HG03439 (cell line): ENCODE results near the gene PANK3.

Experiments
- ATAC-seq: cut with Tn5 transposase; IDR thresholded peaks from one replicate; pipeline ENCODE4 v1.9.1; 2021; ENCODE audit warnings: mild to moderate bottlenecking, moderate library complexity; ENCODE audit not compliant: unreplicated experiment

PANK3 gene

DNA sequence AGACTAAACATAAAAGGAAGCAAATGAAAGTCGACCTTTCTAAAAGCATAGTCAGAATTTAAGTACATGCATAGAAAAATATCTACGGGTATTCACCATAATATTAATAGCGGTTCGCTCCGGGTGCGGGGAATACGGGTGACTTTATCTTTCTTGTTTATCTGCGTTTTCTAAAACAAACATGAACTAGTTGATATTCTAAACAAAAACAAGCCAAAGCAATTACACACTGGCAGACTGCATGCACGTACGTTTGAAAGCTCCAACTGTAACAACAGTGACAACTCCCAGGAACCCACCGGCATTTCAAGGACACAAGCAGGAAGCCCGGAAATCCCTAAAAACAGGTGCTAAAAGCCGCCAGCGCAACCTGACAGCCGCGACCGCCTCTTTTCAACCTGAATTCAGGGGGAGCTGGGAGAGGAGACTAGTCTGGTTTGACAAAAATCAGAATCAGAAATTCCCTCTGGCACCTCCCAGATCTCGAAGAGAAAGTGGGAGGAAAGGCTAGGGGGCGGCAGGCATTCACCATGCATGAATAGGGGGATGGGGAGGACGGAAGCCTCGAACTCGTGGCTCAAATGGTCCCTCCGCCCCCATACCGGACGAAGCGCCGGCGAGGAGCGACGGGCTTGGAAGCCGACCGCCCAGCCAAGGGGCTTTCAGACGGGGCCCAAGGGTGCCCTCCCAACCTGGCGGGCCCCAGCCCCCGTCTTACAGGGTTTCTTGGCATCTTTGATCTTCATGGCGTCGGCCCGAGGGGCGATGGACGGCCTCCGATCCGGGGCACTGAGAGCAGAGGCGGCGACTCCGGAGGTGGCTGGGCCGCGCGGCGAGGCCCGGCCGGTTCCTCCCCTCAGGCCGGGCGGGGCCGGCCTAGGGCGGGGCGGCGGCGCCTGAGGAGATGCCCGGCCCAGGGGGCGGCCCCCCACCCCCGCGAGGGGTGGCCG lies at the start of gene PANK3:
TSS of gene PANK3 (minus strand) at position 831 of the 950 bp plus-strand sequence. CDS start at position 746, 85 bp downstream.
- peak; percentile 71 for ATAC-seq

DNA sequence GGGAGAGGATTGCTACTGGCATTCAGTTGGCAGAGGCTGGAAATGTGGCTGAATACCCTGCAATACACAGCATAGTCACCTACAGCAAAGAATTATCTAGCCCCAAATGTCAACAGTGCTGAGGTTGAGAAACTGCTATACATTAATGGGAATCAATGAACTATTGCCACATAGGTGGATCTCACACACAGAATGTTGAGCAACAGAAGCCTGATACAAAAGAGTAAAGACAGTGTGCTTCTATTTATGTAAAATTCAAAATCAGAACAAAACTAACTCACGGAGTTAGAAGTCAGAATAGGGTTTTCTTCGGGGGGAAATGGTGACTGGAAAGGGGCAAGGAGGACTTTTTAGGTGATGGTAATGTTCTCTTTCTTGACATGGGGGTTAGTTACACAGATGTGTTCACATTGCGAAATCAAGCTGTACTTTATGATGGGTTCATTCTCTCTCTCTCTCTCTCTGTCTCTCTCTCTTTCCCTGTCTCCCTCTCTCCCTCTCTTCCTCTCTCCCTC lies 45.7 kb upstream of the PANK3 start:
- no peak for ATAC-seq

DNA sequence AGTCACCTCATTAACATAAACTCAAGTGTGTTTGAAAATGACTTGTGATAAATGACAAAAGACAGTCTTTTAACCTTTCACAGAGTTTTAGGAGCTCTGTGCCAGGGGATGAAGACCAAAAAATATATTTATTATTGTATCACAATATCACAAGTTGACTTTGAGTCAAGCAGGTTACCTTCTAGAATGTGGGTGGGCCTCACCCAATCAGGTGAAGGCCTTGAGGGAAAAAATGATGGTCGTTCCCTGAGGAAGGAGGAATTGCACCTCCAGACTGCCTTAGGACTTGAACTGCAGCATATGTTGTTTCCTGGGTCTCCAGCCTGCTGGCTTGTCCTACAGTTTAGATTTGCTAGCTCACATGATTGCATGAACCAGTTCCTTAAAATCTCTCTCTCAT lies 41.6 kb upstream of the PANK3 start:
- ATAC-seq: no peak

DNA sequence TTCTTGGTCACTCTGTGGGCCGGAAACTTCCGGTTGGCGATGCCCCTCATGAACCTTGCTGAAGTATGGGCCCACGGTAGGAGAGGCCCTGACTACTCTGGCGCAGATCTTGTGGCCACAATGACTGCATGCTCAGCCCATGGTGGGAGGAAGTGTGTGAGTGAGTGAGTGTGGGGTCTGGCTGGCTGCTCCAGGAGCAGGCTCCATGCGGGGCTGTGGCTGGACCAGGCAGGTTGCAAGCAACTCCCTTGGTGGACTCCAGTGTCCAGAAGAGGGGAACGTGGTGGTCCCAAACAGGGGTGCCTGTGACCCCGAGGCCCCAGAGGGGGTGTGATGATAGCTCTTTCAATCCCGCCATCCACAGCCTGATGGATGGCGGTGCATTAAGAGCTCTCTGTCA lies 35.5 kb upstream of the PANK3 start:
- ATAC-seq: no peak

DNA sequence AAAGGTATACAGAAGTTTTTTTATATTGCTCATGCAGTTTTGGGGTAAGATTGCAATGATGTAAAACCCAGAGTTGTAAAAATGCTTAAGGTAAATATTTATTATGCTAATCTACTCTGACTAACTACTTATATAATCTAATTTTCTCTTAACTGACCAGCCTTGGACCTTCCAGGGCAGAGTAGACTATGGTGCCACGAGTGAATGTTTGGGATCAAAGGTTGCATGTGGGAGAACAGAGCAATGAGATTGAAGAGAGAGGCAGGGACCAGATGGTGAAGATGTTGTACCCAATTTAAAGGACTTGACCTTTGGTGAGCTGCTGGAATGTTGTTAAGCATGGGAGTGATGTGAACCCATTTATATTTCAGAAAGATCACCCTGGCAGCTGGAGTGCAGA lies 34.8 kb upstream of the PANK3 start:
- no peak for ATAC-seq

DNA sequence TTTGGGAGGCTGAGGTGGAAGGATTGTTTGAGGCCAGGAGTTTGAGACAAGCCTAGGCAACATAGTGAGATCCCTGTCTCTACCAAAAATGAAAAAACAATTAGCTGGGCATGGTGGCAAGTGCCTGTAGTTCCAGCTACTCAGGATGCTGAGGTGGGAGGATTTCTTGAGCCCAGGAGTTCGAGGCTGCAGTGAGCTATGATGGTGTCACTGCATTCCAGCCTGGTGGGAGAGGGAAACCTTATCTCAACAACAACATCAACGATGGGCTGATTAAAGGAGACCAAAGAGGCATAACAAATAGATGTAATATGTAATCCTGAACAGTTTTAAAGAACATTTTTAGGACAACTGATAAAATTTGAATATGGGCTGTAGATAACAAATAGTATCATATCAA lies 34.2 kb upstream of the PANK3 start:
- no peak for ATAC-seq

DNA sequence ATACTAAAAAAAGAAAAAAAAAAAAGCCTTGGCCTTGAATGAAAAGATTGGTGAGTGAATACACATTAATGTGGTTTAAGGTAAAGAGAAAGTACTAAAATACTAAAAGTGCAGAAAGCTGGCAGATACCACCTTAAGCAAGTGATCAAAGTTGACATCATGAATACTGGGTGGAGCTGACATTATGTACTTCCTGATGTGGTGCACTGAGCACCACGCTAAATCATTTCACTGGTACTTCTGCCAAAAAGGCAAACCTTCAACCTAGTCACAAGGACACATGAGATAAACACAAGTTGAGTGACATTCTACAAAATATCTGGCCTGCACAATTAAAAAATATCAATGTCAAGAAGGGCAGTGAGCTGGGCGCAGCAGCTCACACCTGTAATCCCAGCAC lies 33.8 kb upstream of the PANK3 start:
- ATAC-seq: no peak

DNA sequence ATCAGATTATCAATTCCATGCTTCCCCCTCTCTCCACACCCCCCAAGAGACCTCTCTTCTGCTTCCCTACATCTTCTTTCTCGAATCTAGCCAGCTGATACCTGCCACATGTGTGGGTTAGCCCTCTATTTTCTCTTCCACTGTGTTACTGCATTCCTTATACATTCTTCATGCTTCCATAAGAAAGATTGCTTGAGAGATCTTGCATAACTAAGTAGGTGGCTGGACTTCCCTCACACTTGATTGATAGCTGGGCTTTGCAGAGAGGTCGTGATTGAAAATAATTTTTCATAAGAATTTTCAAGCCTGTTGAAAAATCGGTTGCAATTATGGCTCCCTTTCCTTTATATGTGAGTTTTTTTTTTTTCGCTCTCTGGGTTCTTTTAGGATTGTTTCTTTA lies 33.0 kb upstream of the PANK3 start:
- ATAC-seq: no peak

DNA sequence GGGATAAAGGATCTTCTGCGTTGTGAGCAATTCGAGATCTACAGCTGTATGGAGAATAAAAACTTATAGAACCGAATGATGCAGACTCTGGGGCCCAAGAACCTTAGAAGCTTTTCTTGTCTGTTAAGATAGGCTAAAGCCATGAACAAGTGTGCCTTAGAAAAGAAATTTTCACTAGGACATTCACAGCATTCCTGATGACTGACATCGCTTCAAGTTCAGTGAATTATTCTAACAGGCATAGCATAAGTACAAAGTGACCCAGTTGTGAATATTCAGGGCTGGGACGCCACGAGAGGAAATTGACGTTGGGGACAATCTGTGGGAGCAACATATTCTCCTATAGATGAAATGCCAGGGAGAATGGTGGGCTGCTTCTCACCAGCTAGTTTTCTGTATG lies 32.0 kb upstream of the PANK3 start:
- ATAC-seq: no peak

DNA sequence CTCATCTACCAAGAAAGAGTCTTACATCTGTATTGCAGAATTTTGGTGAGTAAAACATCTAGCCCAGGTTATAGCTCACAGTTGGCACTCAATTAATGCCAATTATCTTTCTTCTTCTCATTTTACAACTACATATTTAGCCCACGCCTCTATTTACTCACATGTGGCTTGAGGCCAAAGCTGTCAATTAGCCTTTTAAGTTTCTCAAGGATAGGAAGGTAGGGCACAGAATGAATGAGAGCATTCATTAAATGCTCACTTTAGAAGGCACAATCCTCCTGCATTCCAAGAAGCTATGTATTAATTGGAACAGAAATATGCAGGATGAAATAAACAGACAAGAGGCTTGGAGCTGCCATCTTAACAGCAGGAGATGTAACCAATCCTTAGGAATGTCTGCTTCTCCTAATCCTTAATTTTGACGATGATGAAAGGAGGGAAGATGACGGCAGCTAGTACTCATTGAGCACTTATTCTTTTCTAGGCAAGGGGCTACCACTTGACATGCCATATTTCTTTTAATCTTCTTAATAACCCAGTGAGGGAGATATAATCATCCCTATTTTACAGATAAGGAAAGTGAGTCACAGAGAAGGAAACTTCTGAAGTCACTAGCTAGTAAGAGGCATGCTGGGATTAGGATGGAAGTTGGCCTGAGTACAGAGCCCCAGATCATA lies 30.8 kb upstream of the PANK3 start:
- no peak for ATAC-seq

DNA sequence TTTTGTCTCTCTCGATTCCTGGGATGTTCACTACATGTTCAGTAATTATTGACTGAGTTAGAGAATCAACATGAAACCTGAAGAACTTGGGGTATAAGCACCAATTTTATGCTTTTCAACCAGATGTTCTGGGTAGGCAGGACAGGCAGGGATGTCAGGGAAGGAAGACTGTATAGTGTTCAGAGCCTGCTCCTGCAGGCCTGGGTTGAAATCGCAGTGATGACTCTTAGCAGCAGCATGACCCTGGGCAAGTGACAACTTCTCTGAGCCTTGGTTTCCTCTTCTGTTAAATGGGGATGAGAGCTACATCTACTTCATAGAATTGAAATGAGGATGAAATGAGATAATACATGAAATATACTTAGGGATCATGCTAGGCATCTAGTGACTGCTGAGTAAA lies 29.7 kb upstream of the PANK3 start:
- ATAC-seq: no peak

DNA sequence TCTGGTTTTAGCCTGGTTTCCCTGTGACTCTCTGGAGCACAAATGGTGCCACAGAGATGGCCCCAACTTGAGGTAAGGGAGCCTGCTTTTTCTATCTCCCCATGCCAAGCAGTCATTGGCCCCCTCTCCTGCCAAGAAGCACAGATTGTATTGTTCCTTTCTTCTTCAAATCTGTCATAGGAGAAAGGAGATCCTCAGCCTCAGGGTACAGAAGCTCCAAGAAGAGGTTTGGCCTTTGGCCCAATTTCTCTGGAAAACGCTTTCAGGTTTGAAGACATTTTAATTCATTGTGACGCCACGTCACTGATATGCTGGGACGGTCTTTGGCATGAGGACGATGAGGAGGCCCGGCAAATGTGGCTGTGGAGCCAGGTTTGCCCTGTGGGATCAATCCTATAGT lies 29.2 kb upstream of the PANK3 start:
- ATAC-seq: no peak

DNA sequence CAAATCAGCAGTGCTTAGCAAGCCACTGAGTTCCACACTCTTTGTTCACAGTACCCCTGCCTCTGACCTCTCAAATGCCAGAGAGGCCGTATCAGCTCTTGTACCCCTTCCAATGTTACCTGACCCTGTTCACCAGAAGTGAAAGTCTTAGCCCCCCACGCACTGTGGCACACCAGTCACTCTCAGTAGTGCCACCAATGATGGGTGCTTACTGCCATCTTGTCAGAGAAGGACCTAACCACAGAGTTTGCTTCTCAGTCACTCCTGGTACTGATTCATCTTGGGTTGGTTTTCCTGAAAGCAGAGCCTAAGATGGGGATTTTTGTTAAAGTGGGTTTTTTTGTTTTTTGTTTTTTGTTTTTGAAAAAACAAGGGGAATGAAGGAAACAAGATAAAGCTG lies 28.8 kb upstream of the PANK3 start:
- ATAC-seq: no peak

DNA sequence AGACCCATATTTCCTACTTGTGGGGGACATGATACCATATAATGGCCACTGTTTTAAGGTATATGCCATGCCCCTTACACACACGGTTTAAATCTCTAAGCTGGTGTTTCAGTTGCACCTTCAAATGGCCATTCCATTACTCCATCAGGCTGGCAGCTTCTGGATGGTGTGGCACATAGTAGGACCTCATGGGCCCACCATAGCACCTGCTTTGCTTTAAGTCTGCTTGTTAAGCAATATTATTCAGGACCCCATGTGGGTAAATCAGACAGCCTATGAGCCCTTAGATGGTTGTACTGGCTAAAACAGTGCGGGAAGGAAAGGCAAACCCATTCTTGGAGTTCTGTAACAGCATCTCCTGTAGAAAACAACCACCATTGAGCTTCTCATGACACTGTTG lies 27.4 kb upstream of the PANK3 start:
- no peak for ATAC-seq

DNA sequence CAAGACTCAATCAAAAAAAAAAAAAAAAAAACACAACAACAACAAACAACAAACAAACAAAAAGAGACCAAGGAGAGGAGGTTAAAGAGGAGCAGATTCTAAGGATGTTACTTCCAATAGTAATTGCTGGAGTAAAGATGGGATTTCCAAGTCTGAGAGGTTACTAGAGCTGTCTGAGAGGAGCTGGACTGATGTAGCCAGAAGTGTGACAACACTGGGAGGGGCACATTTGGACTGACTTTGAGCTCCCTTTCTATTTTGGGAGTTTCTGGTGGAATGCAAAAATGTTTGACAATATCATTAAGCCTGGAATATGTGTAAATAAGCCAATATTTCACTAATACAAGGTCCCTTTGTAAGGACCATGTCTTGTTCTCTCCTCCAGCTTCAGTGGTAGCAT lies 25.3 kb upstream of the PANK3 start:
- no peak for ATAC-seq

DNA sequence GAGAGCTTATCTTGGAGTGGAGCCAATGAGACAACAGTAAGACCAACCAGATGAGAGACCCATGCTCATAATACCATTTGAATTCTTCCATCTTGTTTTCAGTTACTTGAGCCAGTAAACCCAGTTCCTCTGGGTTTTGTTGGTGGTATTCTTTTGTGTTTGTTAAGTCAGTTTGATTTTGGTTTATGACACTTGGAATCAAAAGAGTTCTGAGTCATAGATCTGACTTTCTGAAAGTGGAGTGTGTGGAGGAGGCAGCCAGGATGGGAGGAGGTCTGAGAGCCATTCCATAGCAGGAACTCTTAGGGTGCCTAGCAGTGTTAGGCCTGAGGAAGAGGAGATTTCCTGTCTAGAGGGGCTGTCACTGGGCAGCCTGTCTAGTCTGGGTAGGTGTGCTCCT lies 24.6 kb upstream of the PANK3 start:
- no peak for ATAC-seq

DNA sequence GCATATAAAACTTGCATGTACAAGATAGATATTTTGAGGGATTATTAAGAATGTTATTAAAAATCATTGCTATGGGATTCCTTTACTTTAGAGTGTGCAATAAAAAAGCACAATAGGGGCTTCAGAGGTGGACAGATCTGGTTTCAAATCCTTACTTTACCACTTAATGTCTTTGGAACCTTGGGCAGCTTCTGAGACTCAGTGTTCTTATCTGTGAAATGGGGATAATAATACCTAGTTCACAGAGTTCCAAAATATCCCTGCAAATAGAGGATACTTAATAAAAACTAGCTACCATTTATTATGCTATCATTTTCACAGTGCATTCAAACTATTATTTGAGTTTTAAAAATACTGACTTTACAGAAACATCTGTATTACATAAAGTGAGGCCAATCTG lies 23.3 kb upstream of the PANK3 start:
- ATAC-seq: no peak

DNA sequence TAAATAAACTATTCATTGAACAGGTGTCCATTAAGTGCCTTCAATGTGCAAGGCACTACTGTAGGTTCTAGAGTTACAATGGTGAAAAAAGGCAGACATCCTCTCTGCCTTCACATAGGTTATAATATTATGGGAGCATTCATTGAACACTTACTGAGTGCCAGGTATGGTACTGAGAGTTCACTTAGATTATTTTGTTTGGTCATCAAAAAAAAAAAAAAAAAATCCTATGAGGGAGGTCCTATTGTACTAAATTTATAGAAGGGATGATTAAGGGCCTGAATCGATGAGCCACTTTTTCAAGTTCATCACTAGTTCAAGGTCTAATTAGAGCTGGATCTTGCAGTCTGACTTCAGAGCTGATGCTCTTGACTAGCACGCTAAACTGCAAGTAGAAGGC lies 22.8 kb upstream of the PANK3 start:
- ATAC-seq: no peak

DNA sequence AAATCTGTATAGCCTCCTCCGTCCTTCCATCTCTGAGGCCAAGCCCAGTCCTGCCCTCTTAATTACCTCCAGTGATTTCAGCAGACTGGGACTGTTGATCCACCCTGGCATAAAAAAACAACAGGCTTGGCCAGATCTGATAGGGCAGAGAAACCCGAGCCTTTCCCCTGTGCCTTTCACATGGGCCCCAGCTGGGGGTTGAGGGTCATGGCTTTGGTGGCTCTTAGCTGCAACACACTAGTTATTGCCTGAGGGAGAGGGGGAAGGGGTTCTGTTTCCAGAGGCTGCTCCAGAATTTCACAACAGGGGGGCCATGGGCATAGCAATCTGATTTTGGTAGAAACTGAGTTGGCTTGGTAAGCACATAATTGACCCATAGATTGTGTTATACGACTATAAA lies 21.2 kb upstream of the PANK3 start:
- no peak for ATAC-seq

DNA sequence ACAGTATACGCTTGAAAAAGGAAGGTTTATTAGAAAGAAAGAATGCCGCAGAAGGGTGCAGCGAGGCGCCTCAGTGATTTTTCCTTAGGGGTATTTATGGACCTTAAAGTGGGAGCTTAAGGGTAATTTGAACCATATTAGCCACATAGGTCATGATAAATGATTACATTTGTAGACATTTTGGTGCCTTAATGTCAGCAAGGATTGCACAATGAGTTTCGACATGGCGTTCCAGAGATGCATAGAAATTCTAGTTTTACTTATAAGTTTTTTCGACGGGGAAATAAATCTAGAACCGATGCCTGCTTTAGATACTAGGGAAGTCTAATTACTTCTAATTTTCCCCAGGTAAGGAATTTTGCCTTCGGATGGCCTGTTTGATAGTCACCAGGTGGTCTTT lies 20.7 kb upstream of the PANK3 start:
- no peak for ATAC-seq

DNA sequence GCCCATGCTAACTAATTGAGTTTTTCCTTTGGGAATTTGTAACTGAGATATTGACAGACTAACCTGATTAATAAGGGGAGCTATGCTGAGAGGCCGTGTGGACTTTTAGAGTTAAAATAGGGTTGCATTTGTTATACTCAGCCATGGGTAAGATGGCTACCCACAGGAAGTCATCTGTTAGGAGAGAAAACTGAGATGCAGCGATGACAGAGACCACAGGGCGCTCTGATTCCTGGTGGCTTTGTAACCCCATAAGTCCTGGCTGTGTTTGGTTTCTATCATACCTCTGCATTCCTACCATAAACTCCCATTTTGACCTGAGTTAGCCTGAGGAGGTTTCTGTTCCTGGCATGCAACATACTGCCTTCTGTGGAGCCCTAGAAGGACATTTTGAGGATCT lies 19.5 kb upstream of the PANK3 start:
- ATAC-seq: no peak

DNA sequence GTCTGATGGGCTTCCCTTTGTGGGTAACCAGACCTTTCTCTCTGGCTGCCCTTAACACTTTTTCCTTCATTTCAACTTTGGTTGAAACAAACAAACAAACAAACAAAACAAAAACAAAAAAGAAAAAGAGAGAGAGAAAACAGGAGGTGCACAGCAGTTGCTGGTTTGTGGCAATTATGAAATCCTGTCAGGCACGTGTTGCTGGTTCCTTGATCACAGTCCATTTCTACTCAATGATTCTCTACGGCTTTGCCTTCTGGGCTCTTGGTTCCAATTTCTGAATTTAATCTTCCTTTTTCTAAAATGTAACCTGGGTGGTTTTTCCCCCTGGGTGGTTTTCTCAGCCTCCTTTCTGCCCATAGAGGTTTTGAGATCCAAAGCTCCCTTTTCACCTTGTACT lies 17.8 kb upstream of the PANK3 start:
- ATAC-seq: no peak
